Natural killer cell (primary cell): ENCODE measurements around the gene SAMD4A. TPM values are rescaled to one million over a fixed set of nuclear protein-coding genes. Genes with fewer than 3 reads are reported as not detected.

Experiments used
- ATAC-seq, 3 donors: fragments of 150-1000 bp in 2 of 3; fragments of 200-7000 bp in 1 of 3; cut with Tn5 transposase; 1 replicate in 1 of 3; 2 replicates in 2 of 3; pipeline ENCODE4 v1.10.0; 2021; ENCODE audit warnings: mild to moderate bottlenecking in 2 of 3, moderate library complexity in 2 of 3
- DNase-seq, 2 donors: peaks; one replicate each; pipeline versions ENCODE4 v3.0.0 to v3.0.0-alpha.2; 2013 to 2021; ENCODE audit warnings: mixed read lengths in 1 of 2
- H3K27ac ChIP-seq: one replicate; pipeline ENCODE4 v1.5.1; 2013; ENCODE audit warnings: mild to moderate bottlenecking, low read length
- H3K27me3 ChIP-seq: one replicate; pipeline ENCODE4 v1.6.1; 2013; ENCODE audit warnings: low read length; ENCODE audit not compliant: control insufficient read depth, insufficient read depth
- H3K36me3 ChIP-seq: one replicate; pipeline ENCODE4 v1.6.1; 2013; ENCODE audit warnings: low read length; ENCODE audit not compliant: control insufficient read depth, insufficient read depth
- H3K4me1 ChIP-seq: one replicate; pipeline ENCODE4 v1.6.1; 2013; ENCODE audit warnings: low read length; ENCODE audit not compliant: control insufficient read depth, insufficient read depth
- H3K4me3 ChIP-seq: one replicate; pipeline ENCODE4 v1.5.1; 2013; ENCODE audit warnings: low read length
- H3K9me3 ChIP-seq: one replicate; pipeline ENCODE4 v1.6.1; 2013; ENCODE audit warnings: low read length; ENCODE audit not compliant: control insufficient read depth, insufficient read depth
- H3K27ac Mint-ChIP-seq, 2 donors: one replicate each; pipeline ENCODE4 v1.8.0; 2022; ENCODE audit warnings: mild to moderate bottlenecking in 2 of 2, mixed read lengths in 2 of 2, moderate library complexity in 1 of 2
- H3K27me3 Mint-ChIP-seq, 2 donors: one replicate each; pipeline ENCODE4 v1.8.0; 2022; ENCODE audit warnings: low read depth in 2 of 2, mixed read lengths in 2 of 2
- H3K36me3 Mint-ChIP-seq: one replicate; pipeline ENCODE4 v1.8.0; 2022; ENCODE audit warnings: mixed read lengths
- H3K4me1 Mint-ChIP-seq, 2 donors: one replicate each; pipeline ENCODE4 v1.8.0; 2022; ENCODE audit warnings: mixed read lengths in 2 of 2
- H3K4me3 Mint-ChIP-seq: one replicate; pipeline ENCODE4 v1.8.0; 2022; ENCODE audit warnings: mild to moderate bottlenecking, moderate library complexity, mixed read lengths
- H3K9me3 Mint-ChIP-seq, 2 donors: one replicate each; pipeline ENCODE4 v1.8.0; 2022; ENCODE audit warnings: mixed read lengths in 2 of 2
- CTCF ChIP-seq: fragments of 200-600 bp; IDR thresholded peaks from one replicate; pipeline ENCODE4 v1.8.0; 2022; ENCODE audit warnings: antibody characterized with exemption
- WGBS: methylation state at CpG from one replicate; pipeline ENCODE4 v1.1.7; 2013; ENCODE audit warnings: missing lambda C conversion rate; ENCODE audit not compliant: insufficient coverage; 5-methylcytosine and 5-hydroxymethylcytosine counted together
- intact Hi-C: fragments of 100-400 bp; cut with micrococcal nuclease; formaldehyde crosslinking; loops from one replicate; pipeline ENCODE4 v1.14.2; 2022
- total RNA-seq, 4 donors: library from RNA; stranded (reverse); fragments of 120-200 nt in 1 of 4; gene quantifications; one replicate each; pipeline versions ENCODE4 v1.2.3 to v1.2.4, GENCODE V29; 2013 to 2022

Gene SAMD4A
- total RNA-seq, 3 donors from 2014 or later (not counting 1 experiment from before 2014, with no cell fraction given): 0.70 to 1.6 (median 1.4) TPM

- no peak overlapping the region for H3K4me3 ChIP-seq
Observed at GRCh38 chr14:54706769-54707168, 139.8 kb downstream of the SAMD4A start.

DNA sequence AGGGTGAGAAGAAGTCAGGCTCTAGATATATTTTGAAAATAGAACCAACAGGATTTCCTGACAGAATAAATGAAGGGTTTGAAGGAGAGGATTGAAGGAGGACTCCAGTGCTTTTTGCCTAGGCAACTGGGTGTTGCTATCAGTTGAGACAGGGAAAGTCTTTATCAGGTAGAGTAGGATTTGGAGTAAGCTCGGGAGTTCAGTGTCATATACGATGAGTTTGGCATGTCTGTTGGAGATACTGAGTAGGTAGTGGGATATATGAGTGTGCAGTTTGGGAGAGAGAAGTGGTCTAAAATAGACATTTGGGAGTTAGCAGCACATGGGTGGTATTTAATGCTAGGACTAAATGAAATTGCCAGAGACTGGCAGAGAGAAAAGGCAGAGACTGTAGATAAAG lies 141.2 kb downstream of the SAMD4A start:
- WGBS: 92% methylated on average over 2 of the region's 2 CpGs
- Mint-ChIP-seq H3K4me1 (no peaks in the 10 kb centered on the region), H3K27ac (no peak overlapping the region), H3K4me3 (no peak overlapping the region), H3K36me3 (no peaks in the 10 kb centered on the region), H3K9me3 (no peaks in the 10 kb centered on the region), H3K27me3 (peaks cover 12 to 13% of the 10 kb centered on the region in 2 donors)
- peaks cover 3% of the 10 kb centered on the region for H3K27me3 ChIP-seq
- H3K4me1 ChIP-seq: peaks cover 11% of the 10 kb centered on the region
- H3K27ac ChIP-seq: no peak overlapping the region
- no peak overlapping the region for H3K4me3 ChIP-seq
- intact Hi-C loops: no loop called here
- TF ChIP-seq CTCF: no peak
- DNase-seq (no peak), ATAC-seq (no peak)
- H3K9me3 ChIP-seq: no peaks in the 10 kb centered on the region
- no peaks in the 10 kb centered on the region for H3K36me3 ChIP-seq

More at GRCh38 chr14:54706769-54707168, 139.8 kb downstream of the SAMD4A start:
- no peak for TF ChIP-seq CTCF
- Mint-ChIP-seq H3K9me3 (no peaks in the 10 kb centered on the region), H3K27me3 (peaks cover 9 to 12% of the 10 kb centered on the region in 2 donors), H3K4me3 (no peak overlapping the region), H3K27ac (no peak overlapping the region), H3K36me3 (no peaks in the 10 kb centered on the region), H3K4me1 (no peaks in the 10 kb centered on the region)
- DNase-seq (no peak), ATAC-seq (no peak)
- Histone ChIP-seq H3K4me1 (peaks cover 4% of the 10 kb centered on the region), H3K36me3 (no peaks in the 10 kb centered on the region), H3K9me3 (no peaks in the 10 kb centered on the region), H3K27ac (no peak overlapping the region), H3K27me3 (peaks cover 6% of the 10 kb centered on the region)
- intact Hi-C loops: no loop called here
- 78% methylated on average over 2 of the region's 2 CpGs for WGBS

DNA sequence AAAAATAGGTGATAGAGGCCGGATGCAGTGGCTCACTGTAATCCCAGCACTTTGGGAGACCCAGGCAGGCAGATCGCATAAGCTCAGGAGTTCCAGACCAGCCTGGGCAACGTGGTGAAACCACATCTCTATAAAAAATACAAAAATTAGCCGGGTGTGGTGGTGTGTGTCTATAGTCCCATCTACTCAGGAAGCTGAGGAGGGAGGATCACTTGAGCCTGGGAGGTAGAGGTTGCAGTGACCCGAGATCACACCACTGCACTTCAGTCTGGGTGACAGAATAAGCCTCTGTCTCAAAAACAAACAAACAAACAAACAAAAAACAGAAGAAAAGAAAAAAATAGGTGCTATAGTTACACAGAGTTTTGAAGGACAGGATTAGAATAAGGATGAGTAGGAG lies 142.1 kb downstream of the SAMD4A start:
- ATAC-seq: no peak
- Mint-ChIP-seq H3K9me3 (no peaks in the 10 kb centered on the region), H3K36me3 (no peaks in the 10 kb centered on the region), H3K27me3 (peaks cover 12 to 13% of the 10 kb centered on the region in 2 donors), H3K27ac (no peak overlapping the region), H3K4me1 (no peaks in the 10 kb centered on the region), H3K4me3 (no peak overlapping the region)
- no peak for TF ChIP-seq CTCF
- Histone ChIP-seq H3K4me3 (no peak overlapping the region), H3K9me3 (no peaks in the 10 kb centered on the region), H3K27ac (no peak overlapping the region), H3K4me1 (peaks cover 11% of the 10 kb centered on the region), H3K36me3 (no peaks in the 10 kb centered on the region), H3K27me3 (peaks cover 3% of the 10 kb centered on the region)
- WGBS: 66% methylated on average over 2 of the region's 5 CpGs
- no peak for DNase-seq
- intact Hi-C loops: no loop called here

DNA sequence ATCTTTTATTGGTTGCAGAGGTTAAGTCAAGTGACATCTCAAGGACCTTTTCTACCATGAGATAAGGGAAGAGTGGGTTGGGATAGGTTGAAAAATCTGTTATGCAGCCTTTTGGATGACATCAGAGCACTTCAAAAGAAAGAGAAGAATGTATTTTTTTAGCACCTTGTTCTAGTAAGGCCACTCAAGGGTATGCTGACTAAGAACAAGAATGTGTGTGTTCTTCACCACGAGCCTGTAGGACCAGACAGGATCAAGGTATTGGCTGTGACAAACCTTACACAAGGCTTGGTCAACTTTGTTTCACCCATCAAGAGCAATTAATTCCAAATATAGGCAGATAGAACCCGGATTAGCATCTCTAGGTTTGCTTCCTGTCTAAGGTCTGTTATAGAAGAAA lies 142.5 kb downstream of the SAMD4A start:
- intact Hi-C loops: no loop called here
- ATAC-seq: no peak
- Histone ChIP-seq H3K36me3 (no peaks in the 10 kb centered on the region), H3K9me3 (no peaks in the 10 kb centered on the region), H3K27ac (no peak overlapping the region), H3K27me3 (peaks cover 3% of the 10 kb centered on the region), H3K4me3 (no peak overlapping the region), H3K4me1 (peaks cover 11% of the 10 kb centered on the region)
- H3K27me3 Mint-ChIP-seq: peaks cover 13 to 15% of the 10 kb centered on the region in 2 donors
- 0% methylated on average over 1 of the region's 2 CpGs for WGBS
- H3K4me1 Mint-ChIP-seq: no peaks in the 10 kb centered on the region
- H3K36me3 Mint-ChIP-seq: no peaks in the 10 kb centered on the region
- no peaks in the 10 kb centered on the region for H3K9me3 Mint-ChIP-seq
- H3K27ac Mint-ChIP-seq: no peak overlapping the region
- no peak overlapping the region for H3K4me3 Mint-ChIP-seq
- TF ChIP-seq CTCF: no peak
- no peak for DNase-seq
